ENCODE data around the gene UBE2D2. TPM values are rescaled to one million over a fixed set of nuclear protein-coding genes. Genes with fewer than 3 reads are reported as not detected.

UBE2D2 gene
- total RNA-seq, 1 donor from 2014 or later: 155 TPM

GRCh38 chr5:139642213-139642612 is 81.1 kb downstream of the UBE2D2 start:
- TF ChIP-seq CTCF (IDR thresholded peaks at IDR 0.05; ENCODE audit: unreplicated experiment): no peak
- Mint-ChIP-seq H3K36me3 (ENCODE audit: insufficient read depth) (no peaks in the 10 kb centered on the region), H3K4me3 (ENCODE audit: low read depth) (no peak overlapping the region), H3K27me3 (no peaks in the 10 kb centered on the region), H3K9me3 (ENCODE audit: low read depth) (no peaks in the 10 kb centered on the region), H3K27ac (no peak overlapping the region), H3K4me1 (ENCODE audit: low read depth) (peaks cover 73% of the 10 kb centered on the region)
- DNase-seq (ENCODE audit: low spot score, unreplicated experiment): peak; percentile 5

DNA sequence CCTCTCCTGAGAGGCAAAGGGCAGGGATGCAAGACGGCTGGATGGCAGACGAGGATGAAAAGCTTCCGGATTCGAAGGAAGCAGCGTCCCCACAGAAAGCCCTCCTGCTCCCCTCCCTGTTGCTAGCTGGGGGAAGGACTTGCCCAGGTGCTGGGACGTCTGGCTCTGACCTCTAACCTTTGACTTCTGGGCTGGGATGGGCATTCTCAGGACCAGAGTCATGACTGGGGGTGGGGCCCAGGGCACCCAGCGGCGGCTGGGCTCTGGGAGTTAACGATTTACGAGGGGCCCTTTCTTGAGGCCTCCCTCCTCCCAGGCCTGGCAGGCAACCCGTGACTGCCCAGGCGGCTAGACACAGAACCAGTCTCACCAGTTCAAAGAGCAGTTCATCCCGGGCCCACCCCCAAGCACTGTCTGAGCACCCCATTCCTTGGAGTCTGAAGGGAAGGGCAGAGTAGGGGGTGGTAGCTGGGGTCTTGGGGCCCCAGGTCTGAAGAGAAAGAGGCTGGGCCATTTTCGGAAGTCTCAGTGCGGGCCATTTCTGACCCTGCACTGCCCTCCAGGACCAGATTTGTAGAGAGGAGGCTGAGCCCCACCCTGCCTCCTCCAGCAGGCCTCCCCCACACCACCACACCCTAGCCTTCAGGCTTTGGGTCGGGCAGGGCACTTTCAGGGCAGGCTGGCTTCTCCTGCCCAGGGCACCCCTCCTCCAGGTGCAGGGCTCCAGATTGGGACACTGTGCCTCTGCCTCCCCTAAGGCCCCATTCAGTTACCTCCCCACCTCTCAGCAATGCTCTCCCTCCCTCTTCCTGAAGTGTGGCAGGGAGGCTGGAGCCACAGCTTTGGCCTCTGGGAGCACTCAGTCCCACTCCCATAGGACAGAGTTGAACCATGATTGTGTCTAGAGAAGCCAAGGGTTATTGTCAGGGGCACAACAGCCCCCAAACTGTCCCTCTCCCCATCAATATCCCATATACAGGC is 82.0 kb downstream of the UBE2D2 start:
- H3K4me1 Mint-ChIP-seq (ENCODE audit: low read depth): peaks cover 73% of the 10 kb centered on the region

GRCh38 chr5:139644001-139644456 is 82.9 kb downstream of the UBE2D2 start:
- TF ChIP-seq CTCF (IDR thresholded peaks at IDR 0.05; ENCODE audit: unreplicated experiment): no peak
- Mint-ChIP-seq H3K27me3 (no peaks in the 10 kb centered on the region), H3K4me1 (ENCODE audit: low read depth) (peaks cover 67% of the 10 kb centered on the region), H3K4me3 (ENCODE audit: low read depth) (peak overlapping the region; percentile 53), H3K27ac (peak overlapping the region; percentile 98), H3K36me3 (ENCODE audit: insufficient read depth) (no peaks in the 10 kb centered on the region), H3K9me3 (ENCODE audit: low read depth) (no peaks in the 10 kb centered on the region)
- no peak for DNase-seq (ENCODE audit: low spot score, unreplicated experiment)

More for the DNA sequence above, 82.0 kb downstream of the UBE2D2 start:
- H3K27ac Mint-ChIP-seq: peak overlapping the region; percentile 98
- H3K9me3 Mint-ChIP-seq (ENCODE audit: low read depth): no peaks in the 10 kb centered on the region
- H3K36me3 Mint-ChIP-seq (ENCODE audit: insufficient read depth): no peaks in the 10 kb centered on the region
- DNase-seq (ENCODE audit: low spot score, unreplicated experiment): no peak
- TF ChIP-seq CTCF (IDR thresholded peaks at IDR 0.05; ENCODE audit: unreplicated experiment): no peak
- no peaks in the 10 kb centered on the region for H3K27me3 Mint-ChIP-seq
- H3K4me3 Mint-ChIP-seq (ENCODE audit: low read depth): peak overlapping the region; percentile 53

DNA sequence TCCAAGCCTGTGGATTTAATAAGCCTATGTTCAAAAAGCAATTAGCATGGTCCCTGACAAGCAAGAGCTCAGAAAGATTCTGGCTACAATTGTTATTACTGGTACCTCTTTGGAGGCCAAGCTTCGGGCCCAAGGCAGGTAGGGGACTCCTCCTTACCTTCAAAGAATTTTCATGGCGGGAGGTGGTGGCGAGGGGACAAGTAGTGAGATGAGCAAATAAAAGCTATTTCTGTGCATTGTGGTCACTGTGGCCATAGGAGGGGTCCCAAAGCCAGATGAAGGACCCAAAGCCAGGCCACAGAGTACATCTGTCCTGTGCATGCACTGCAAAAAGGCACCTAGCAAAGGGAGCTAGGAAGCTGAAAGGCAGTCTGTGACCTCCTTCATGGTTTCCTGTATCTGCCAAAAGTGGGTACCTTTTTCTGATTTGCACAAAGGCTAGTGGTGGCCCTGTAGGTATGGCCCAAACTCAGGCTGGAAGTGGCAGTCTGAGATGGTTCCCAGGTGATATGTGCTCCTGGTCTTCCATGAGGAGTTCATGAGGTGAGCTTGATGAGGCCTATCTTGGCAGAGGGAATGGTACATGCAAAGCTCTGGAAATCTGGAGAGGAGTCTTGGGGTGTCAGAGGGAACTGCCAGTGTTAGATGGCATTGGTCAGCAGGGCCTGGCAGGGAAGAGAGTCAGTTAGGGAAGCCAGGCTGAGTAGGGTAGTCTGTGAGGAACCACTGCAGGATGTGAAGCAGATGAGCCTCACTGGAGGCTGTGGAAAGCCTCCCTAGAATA is 83.7 kb downstream of the UBE2D2 start:
- H3K4me1 Mint-ChIP-seq (ENCODE audit: low read depth): peaks cover 64% of the 10 kb centered on the region
- H3K36me3 Mint-ChIP-seq (ENCODE audit: insufficient read depth): no peaks in the 10 kb centered on the region
- no peaks in the 10 kb centered on the region for H3K9me3 Mint-ChIP-seq (ENCODE audit: low read depth)
- peak overlapping the region; percentile 62 for H3K27ac Mint-ChIP-seq
- TF ChIP-seq CTCF (IDR thresholded peaks at IDR 0.05; ENCODE audit: unreplicated experiment): no peak
- H3K4me3 Mint-ChIP-seq (ENCODE audit: low read depth): no peak overlapping the region
- no peak for DNase-seq (ENCODE audit: low spot score, unreplicated experiment)
- no peaks in the 10 kb centered on the region for H3K27me3 Mint-ChIP-seq

- no peaks in the 10 kb centered on the region for H3K36me3 Mint-ChIP-seq (ENCODE audit: insufficient read depth)
- no peak for DNase-seq (ENCODE audit: low spot score, unreplicated experiment)
- H3K4me1 Mint-ChIP-seq (ENCODE audit: low read depth): peaks cover 62% of the 10 kb centered on the region
- TF ChIP-seq CTCF (IDR thresholded peaks at IDR 0.05; ENCODE audit: unreplicated experiment): no peak
- H3K9me3 Mint-ChIP-seq (ENCODE audit: low read depth): no peaks in the 10 kb centered on the region
- no peak overlapping the region for H3K4me3 Mint-ChIP-seq (ENCODE audit: low read depth)
- H3K27me3 Mint-ChIP-seq: no peaks in the 10 kb centered on the region
- H3K27ac Mint-ChIP-seq: no peak overlapping the region
Measured at GRCh38 chr5:139645430-139645871, 84.3 kb downstream of the UBE2D2 start.
